HG02610 (cell line): ENCODE data around the gene TSSK1B.
"Not testable (repeated sequence)": the region's sequence is repeated elsewhere in the genome, so short reads cannot be mapped to it uniquely, and the experiment has no call there.

Source experiments
- ATAC-seq: cut with Tn5 transposase; IDR thresholded peaks from one replicate; pipeline ENCODE4 v1.9.1; 2021; ENCODE audit warnings: mild to moderate bottlenecking, moderate library complexity; ENCODE audit not compliant: unreplicated experiment

The TSSK1B gene

DNA sequence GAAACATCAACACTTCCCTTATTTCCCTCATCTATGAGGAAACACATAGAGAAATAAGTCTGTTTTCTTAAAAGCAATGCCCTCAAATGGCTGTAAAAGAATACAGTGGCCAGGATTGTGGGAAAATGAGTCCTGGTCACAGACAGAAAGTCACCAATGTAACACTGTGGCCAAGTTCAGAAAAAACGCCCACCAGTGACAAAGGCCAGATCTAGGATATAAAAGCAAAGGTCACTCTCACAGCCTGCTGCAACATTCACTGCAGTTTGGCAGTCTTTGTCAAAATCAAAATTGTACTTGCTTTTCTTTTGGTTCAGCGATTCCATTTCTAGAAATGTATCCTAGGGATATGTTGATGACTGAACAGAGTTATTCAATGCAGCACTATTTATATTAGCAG, 30.5 kb downstream of the TSSK1B start:
- ATAC-seq: no peak

DNA sequence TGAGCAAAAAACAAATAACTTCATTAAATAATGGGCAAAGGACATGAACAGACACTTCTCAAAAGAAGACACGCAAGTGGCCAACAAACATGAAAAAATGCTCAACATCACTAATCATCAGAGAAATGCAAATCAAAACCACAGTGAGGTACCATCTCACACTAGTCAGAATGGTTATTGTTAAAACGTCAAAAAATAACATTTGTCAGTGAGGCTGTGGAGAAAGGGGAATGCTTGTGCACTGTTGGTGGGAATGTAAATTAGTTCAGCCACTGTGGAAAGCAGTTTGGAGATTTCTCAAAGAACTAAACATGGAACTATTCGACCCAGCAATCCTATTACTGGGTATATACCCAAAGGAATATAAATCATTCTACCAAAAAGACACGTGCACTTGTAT, 36.8 kb downstream of the TSSK1B start:
- not testable (repeated sequence) for ATAC-seq

DNA sequence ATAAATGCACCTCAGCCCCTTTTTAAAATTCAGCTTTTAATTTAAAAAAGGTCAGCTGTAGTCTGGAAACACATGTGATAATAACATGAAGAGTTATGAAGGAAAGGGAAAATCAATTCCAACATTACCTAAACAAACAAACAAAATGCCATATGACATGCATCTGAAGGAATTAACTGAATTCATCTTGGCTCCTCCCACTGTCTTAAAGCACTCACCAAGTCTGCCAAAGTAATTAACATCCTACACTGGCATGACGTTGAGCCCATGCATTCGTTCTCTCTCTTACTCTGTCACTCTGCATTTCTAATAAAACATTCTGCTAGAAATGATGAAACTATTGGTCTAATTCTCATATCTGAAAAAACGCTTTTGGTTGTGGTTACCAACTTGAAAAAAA, 37.7 kb downstream of the TSSK1B start:
- ATAC-seq: no peak

GRCh38 chr5:113394658-113395057, 40.1 kb downstream of the TSSK1B start:
- no peak for ATAC-seq

- peak; percentile 72 for ATAC-seq
Measured at GRCh38 chr5:113390224-113390623, 44.6 kb downstream of the TSSK1B start.

- no peak for ATAC-seq
Measured at GRCh38 chr5:113389116-113389515, 45.7 kb downstream of the TSSK1B start.

DNA sequence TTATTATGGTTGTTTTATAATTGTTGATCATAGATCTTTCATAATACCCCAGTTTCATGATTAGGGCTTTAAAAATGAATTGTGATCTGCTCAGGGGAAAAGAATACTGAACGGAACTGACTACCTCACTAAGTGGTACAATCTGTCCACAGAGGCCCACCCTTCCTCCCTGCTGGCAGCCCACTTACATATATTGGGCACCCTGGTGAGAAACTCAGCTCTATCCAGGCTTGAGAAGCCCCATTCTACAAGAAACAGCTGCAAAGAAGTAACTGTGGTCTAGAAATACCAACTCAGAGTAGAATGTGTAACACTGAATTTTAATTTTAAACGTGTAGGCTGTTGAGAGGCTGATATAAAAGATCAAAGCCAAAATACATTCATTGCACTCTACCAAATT, 46.9 kb downstream of the TSSK1B start:
- ATAC-seq: no peak

- no peak for ATAC-seq
Measured at GRCh38 chr5:113384782-113385285, 50.0 kb downstream of the TSSK1B start.

DNA sequence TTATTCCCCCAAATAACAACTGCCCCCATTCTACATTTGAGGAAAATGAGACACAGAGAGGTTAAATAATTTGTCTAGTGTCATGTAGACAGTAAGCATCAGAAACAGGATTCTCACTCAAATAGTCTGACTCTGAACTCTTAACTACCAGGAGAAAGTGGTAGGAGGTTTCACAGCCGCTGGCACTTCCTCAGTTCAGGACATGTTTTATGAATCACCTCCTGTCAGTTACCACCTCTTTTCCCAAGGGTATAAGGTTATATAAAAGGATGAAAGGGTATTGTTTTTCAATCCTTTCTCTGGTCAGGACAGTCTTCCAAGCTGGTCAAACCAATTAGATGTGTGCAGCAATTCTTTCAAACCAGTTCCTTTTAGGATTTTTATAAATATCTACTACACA, 52.1 kb downstream of the TSSK1B start:
- ATAC-seq: no peak
